Esophagus squamous epithelium (tissue), 5 donors: Measurements from ENCODE around the gene VEGFD. TPM values are rescaled to one million over a fixed set of nuclear protein-coding genes. Genes with fewer than 3 reads are reported as not detected.

ENCODE experiments used
- DNase-seq: peaks from one replicate; lab custom pipeline; 2025; lab: John Stamatoyannopoulos, UW
- H3K27ac ChIP-seq, 4 donors: fragments of 200-600 bp; sonication (generic); one replicate each; pipeline ENCODE4 v1.5.1; 2016 to 2019; ENCODE audit warnings: mild to moderate bottlenecking in 1 of 4
- H3K27me3 ChIP-seq, 4 donors: fragments of 200-600 bp; sonication (generic); 1 replicate in 3 of 4; 2 replicates in 1 of 4; pipeline versions ENCODE4 v1.5.1 to v1.6.0; 2017 to 2021; ENCODE audit warnings: antibody characterized with exemption in 1 of 4
- H3K36me3 ChIP-seq, 3 donors: fragments of 200-600 bp; sonication (generic); one replicate each; pipeline ENCODE4 v1.5.1; 2016 to 2019
- H3K4me1 ChIP-seq, 3 donors: fragments of 200-600 bp; sonication (generic); one replicate each; pipeline ENCODE4 v1.5.1; 2017 to 2019
- H3K4me3 ChIP-seq, 4 donors: fragments of 200-600 bp; sonication (generic); 1 replicate in 3 of 4; 2 replicates in 1 of 4; pipeline ENCODE4 v1.5.1; 2016 to 2019; ENCODE audit warnings: mild to moderate bottlenecking in 2 of 4, moderate library complexity in 1 of 4
- H3K9me3 ChIP-seq, 3 donors: fragments of 200-600 bp; sonication (generic); one replicate each; pipeline ENCODE4 v1.5.1; 2016 to 2019
- POLR2A ChIP-seq, 4 donors: fragments of 450-650 bp; IDR thresholded peaks; one replicate each; pipeline ENCODE4 v1.6.1; 2017; ENCODE audit warnings: antibody characterized with exemption in 4 of 4, mild to moderate bottlenecking in 4 of 4, moderate library complexity in 3 of 4
- WGBS, 2 donors: methylation state at CpG; one replicate each; pipeline ENCODE4 v1.1.5; 2018; 5-methylcytosine and 5-hydroxymethylcytosine counted together
- intact Hi-C: fragments of 100-400 bp; cut with DNase I; formaldehyde crosslinking; loops from one replicate; pipeline ENCODE4 v1.15.0; 2022
- total RNA-seq, 4 donors: library from RNA; depleted of rRNA; stranded (reverse); fragments of >200 nt; gene quantifications; one replicate each; pipeline ENCODE4 v1.1.0, GENCODE V29; 2016
- TF ChIP-seq, protein P1 (sequence below), 6 experiments: fragments of 450-650 bp in 4 of 6; fragments of 200-600 bp in 2 of 6; sonication (generic) in 2 of 6; IDR thresholded peaks; one replicate each; pipeline ENCODE4 v1.5.1; 2016 to 2019; ENCODE audit warnings: antibody characterized with exemption in 6 of 6, mild to moderate bottlenecking in 4 of 6, moderate library complexity in 4 of 6
- donor health status: DM: yes; HTN: yes; CAD: no.

VEGFD gene
- total RNA-seq, 4 donors from 2014 or later = 0.13 to 1.1 (median 0.48) TPM

DNA sequence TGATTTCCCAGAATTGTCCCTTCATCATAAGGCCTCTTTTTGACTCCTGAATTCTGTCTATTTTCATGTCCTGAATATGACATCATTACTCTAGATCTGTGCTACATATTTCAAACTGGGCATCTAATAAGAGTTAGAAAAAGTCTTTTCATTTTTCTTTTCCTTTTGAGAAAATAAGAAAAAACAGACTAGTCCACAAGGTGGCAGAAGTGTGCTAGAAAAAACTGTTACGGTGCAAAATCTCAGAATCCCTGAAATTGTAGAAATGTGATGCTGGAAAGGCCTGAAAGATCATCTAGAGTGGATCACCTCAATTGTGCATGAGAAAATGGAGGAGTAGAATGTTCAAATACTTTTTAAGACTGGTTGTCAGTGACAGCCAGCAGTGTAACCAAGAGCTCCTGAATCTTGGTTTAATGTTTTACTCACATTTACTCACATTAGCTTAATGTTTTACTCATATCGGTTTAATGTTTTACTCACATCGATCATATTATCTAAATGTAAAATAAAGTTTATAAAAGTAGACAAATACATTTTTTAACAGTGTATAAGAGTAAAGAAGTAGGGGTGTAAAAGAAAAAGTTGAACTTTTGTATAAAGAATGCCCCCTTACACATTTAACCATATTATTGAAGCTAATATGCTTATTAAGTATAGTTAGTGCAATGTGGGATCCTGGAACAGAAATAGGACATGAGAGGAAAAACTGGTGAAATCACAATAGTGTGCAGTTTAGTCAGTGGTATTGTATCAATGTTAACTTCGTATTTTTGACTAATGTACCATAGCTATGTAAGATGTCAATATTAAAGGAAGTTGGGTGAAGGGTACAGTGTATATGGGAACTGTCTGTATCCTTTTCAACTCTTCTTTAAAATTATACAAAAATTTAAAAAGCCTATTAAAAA lies 84.0 kb downstream of the VEGFD start:
- intact Hi-C loops = no loop called here
- H3K36me3 ChIP-seq = no peaks in the 10 kb centered on the region
- TF ChIP-seq, protein P1, sequence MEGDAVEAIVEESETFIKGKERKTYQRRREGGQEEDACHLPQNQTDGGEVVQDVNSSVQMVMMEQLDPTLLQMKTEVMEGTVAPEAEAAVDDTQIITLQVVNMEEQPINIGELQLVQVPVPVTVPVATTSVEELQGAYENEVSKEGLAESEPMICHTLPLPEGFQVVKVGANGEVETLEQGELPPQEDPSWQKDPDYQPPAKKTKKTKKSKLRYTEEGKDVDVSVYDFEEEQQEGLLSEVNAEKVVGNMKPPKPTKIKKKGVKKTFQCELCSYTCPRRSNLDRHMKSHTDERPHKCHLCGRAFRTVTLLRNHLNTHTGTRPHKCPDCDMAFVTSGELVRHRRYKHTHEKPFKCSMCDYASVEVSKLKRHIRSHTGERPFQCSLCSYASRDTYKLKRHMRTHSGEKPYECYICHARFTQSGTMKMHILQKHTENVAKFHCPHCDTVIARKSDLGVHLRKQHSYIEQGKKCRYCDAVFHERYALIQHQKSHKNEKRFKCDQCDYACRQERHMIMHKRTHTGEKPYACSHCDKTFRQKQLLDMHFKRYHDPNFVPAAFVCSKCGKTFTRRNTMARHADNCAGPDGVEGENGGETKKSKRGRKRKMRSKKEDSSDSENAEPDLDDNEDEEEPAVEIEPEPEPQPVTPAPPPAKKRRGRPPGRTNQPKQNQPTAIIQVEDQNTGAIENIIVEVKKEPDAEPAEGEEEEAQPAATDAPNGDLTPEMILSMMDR (IDR thresholded peaks at IDR 0.05) = peak in 4 of 6 experiments; percentile 36 to 45 (median 42)
- no peak for TF ChIP-seq POLR2A (IDR thresholded peaks at IDR 0.05)
- no peak overlapping the region for H3K27ac ChIP-seq
- H3K4me3 ChIP-seq = no peak overlapping the region
- WGBS, 2 donors = 54 to 55% methylated on average over 4 of the region's 4 CpGs
- no peak for DNase-seq
- no peaks in the 10 kb centered on the region for H3K4me1 ChIP-seq
- H3K9me3 ChIP-seq = no peaks in the 10 kb centered on the region
- no peaks in the 10 kb centered on the region for H3K27me3 ChIP-seq

DNA sequence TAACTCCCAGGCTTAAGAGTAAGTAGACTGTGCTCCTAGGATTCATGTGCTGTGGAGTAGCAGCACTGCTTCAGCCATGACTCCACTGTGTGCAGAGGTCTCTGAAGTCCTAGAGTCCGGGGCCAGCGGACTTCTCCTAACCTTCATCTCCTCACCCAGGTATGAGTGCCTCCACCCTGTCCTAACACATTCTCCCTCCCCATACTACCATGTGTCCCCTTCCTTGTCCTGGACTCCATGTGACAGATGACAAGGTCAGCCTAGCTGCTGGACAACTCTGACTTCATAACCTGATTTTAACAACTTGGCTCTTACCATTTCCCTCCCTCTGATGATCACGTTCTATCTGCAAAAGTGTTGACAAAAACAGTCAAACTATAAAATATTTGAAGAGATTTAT lies 85.4 kb downstream of the VEGFD start:
- H3K4me1 ChIP-seq = no peaks in the 10 kb centered on the region
- H3K27ac ChIP-seq = peak overlapping the region in 2 of 4 donors; percentile 33 to 65
- H3K36me3 ChIP-seq = no peaks in the 10 kb centered on the region
- intact Hi-C loops = no loop called here
- no peaks in the 10 kb centered on the region for H3K27me3 ChIP-seq
- WGBS, 2 donors = 65 to 95% methylated on average over 3 of the region's 3 CpGs
- no peak overlapping the region for H3K4me3 ChIP-seq
- TF ChIP-seq, protein P1 (IDR thresholded peaks at IDR 0.05) = no peak
- no peak for TF ChIP-seq POLR2A (IDR thresholded peaks at IDR 0.05)
- no peaks in the 10 kb centered on the region for H3K9me3 ChIP-seq
- DNase-seq = no peak

DNA sequence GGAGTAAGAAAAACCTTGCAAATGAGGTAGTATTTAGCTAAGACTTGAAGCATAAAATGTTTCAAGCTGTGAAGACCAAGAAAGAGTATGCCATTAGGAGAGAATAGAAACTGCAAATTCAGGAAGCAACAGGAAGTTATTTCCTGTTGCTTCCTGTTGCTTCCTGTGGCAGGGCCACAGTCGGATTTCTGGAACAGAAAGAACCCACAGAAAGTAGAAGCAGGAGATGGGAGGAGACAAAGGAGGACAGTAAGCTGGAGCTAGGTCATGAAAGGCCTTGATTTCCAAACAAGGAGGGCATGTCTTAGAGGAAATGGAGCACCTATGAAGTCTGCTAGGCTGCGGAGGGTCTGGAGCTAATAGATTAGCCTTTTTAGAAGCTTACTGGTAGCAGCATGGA lies 86.0 kb downstream of the VEGFD start:
- TF ChIP-seq POLR2A (IDR thresholded peaks at IDR 0.05) = no peak
- TF ChIP-seq, protein P1 (IDR thresholded peaks at IDR 0.05) = no peak
- intact Hi-C loops = no loop called here
- no peak for DNase-seq
- Histone ChIP-seq H3K9me3 (no peaks in the 10 kb centered on the region), H3K27ac (peak overlapping the region in 2 of 4 donors; percentile 36 to 65), H3K4me3 (no peak overlapping the region), H3K27me3 (no peaks in the 10 kb centered on the region), H3K4me1 (no peaks in the 10 kb centered on the region), H3K36me3 (no peaks in the 10 kb centered on the region)
- WGBS, 2 donors = 13 to 39% methylated on average over 1 to 2 of the region's 2 CpGs

Other genes with a start within 250 kb of the VEGFD start
- 1 to 10 TPM in 3 of 4 donors, under 1 TPM in 1; 0.15 to 3.4 (median 1.3) TPM for gene ASB9, start 114.3 kb downstream of the VEGFD start, total RNA-seq
- gene ASB11, start 68.8 kb downstream of the VEGFD start, total RNA-seq = not detected
- gene PIGA, start 48.9 kb downstream of the VEGFD start, total RNA-seq = 10 to 100 TPM in 3 of 4 donors, 1 to 10 TPM in 1; 10.0 to 22.5 (median 12.6) TPM
- gene PIR, start 108.9 kb upstream of the VEGFD start, total RNA-seq = 10 to 100 TPM; 22.1 to 56.3 (median 32.5) TPM
- 1 to 10 TPM in 2 of 4 donors, under 1 TPM in 1, not detected in 1; 0.79 to 2.5 (median 1.2) TPM for gene BMX, start 116.4 kb upstream of the VEGFD start, total RNA-seq
- gene ACE2, start 216.5 kb upstream of the VEGFD start, total RNA-seq = 1 to 10 TPM in 3 of 4 donors, under 1 TPM in 1; 0.57 to 9.8 (median 5.5) TPM